Measurements from ENCODE around the gene CHD6.

Gene CHD6

GRCh38 chr20:41479113-41479512, 139.1 kb downstream of the CHD6 start:
- H3K4me3 ChIP-seq (ENCODE audit: low read depth in 1 of 2, low read length in 1 of 2): no peak overlapping the region
- H3K4me1 ChIP-seq (ENCODE audit: control insufficient read depth in 1 of 2, insufficient read depth in 1 of 2, low read depth in 1 of 2, low read length in 1 of 2): no peaks in the 10 kb centered on the region
- no peak overlapping the region for H3K27ac ChIP-seq
- peaks cover 19% of the 10 kb centered on the region for H3K36me3 ChIP-seq
- TF ChIP-seq, protein P1, sequence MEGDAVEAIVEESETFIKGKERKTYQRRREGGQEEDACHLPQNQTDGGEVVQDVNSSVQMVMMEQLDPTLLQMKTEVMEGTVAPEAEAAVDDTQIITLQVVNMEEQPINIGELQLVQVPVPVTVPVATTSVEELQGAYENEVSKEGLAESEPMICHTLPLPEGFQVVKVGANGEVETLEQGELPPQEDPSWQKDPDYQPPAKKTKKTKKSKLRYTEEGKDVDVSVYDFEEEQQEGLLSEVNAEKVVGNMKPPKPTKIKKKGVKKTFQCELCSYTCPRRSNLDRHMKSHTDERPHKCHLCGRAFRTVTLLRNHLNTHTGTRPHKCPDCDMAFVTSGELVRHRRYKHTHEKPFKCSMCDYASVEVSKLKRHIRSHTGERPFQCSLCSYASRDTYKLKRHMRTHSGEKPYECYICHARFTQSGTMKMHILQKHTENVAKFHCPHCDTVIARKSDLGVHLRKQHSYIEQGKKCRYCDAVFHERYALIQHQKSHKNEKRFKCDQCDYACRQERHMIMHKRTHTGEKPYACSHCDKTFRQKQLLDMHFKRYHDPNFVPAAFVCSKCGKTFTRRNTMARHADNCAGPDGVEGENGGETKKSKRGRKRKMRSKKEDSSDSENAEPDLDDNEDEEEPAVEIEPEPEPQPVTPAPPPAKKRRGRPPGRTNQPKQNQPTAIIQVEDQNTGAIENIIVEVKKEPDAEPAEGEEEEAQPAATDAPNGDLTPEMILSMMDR (IDR thresholded peaks at IDR 0.05): no peak
- H3K27me3 ChIP-seq: no peaks in the 10 kb centered on the region
- no peaks in the 10 kb centered on the region for H3K9me3 ChIP-seq

DNA sequence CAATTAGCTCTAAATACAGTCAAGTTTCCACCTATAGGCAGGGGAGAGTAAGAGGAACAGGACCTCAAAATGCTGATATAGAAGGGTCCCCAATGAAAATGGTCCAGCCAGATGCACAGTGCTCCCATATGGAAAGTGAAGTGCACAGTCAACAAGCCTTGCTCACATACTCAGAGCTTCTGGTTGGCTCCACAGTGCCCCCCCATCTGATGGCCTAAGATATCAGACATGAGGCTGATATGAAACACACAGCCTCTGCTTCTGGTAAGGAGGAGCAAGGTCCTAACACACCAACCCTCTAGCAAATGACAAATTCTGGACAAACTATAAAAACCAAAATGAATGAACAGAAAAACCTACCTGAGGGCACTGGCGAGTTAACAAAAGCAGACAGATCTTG, 140.2 kb downstream of the CHD6 start:
- H3K9me3 ChIP-seq: no peaks in the 10 kb centered on the region
- TF ChIP-seq, protein P1 (IDR thresholded peaks at IDR 0.05): no peak
- H3K4me3 ChIP-seq (ENCODE audit: low read depth in 1 of 2, low read length in 1 of 2): no peak overlapping the region
- H3K27me3 ChIP-seq: no peaks in the 10 kb centered on the region
- no peaks in the 10 kb centered on the region for H3K4me1 ChIP-seq (ENCODE audit: control insufficient read depth in 1 of 2, insufficient read depth in 1 of 2, low read depth in 1 of 2, low read length in 1 of 2)
- H3K36me3 ChIP-seq: peaks cover 12% of the 10 kb centered on the region
- no peak overlapping the region for H3K27ac ChIP-seq

DNA sequence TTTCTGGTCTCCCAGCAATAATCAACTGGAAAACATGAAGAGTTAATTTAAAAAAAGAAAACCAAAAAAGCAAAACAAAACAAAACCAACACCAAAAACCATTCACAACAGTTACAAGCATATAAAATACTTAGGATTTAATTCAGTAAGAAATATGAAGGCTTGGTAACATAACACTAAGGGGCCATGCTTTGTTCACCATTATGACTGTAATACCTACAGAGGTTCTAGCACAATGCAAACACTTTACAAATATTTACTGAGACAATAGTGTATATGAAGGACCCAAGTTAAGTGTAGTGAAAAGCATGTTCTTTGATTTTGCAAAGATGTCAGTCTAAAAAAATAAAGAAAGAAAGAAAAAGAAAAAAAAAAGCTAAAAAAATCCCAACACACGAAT, 141.7 kb downstream of the CHD6 start:
- Histone ChIP-seq H3K9me3 (no peaks in the 10 kb centered on the region), H3K36me3 (peaks cover 10% of the 10 kb centered on the region), H3K4me1 (ENCODE audit: control insufficient read depth in 1 of 2, insufficient read depth in 1 of 2, low read depth in 1 of 2, low read length in 1 of 2) (no peaks in the 10 kb centered on the region), H3K27me3 (no peaks in the 10 kb centered on the region), H3K4me3 (ENCODE audit: low read depth in 1 of 2, low read length in 1 of 2) (no peak overlapping the region), H3K27ac (no peak overlapping the region)
- TF ChIP-seq, protein P1 (IDR thresholded peaks at IDR 0.05): no peak

- Histone ChIP-seq H3K4me3 (ENCODE audit: low read depth in 1 of 2, low read length in 1 of 2) (no peak overlapping the region), H3K27me3 (no peaks in the 10 kb centered on the region), H3K36me3 (peaks cover 10% of the 10 kb centered on the region), H3K9me3 (no peaks in the 10 kb centered on the region), H3K27ac (no peak overlapping the region), H3K4me1 (ENCODE audit: control insufficient read depth in 1 of 2, insufficient read depth in 1 of 2, low read depth in 1 of 2, low read length in 1 of 2) (no peaks in the 10 kb centered on the region)
- TF ChIP-seq, protein P1 (IDR thresholded peaks at IDR 0.05): no peak
These were observed 142.2 kb downstream of the CHD6 start for GRCh38 chr20:41476013-41476441.

GRCh38 chr20:41475503-41475902, 142.7 kb downstream of the CHD6 start:
- Histone ChIP-seq H3K4me1 (ENCODE audit: control insufficient read depth in 1 of 2, insufficient read depth in 1 of 2, low read depth in 1 of 2, low read length in 1 of 2) (no peaks in the 10 kb centered on the region), H3K27ac (no peak overlapping the region), H3K4me3 (ENCODE audit: low read depth in 1 of 2, low read length in 1 of 2) (no peak overlapping the region), H3K36me3 (peaks cover 15% of the 10 kb centered on the region), H3K27me3 (no peaks in the 10 kb centered on the region), H3K9me3 (no peaks in the 10 kb centered on the region)
- TF ChIP-seq, protein P1 (IDR thresholded peaks at IDR 0.05): no peak

Measured in neutrophil (primary cell).